ENCODE results near the gene IP6K2.

The IP6K2 gene

DNA sequence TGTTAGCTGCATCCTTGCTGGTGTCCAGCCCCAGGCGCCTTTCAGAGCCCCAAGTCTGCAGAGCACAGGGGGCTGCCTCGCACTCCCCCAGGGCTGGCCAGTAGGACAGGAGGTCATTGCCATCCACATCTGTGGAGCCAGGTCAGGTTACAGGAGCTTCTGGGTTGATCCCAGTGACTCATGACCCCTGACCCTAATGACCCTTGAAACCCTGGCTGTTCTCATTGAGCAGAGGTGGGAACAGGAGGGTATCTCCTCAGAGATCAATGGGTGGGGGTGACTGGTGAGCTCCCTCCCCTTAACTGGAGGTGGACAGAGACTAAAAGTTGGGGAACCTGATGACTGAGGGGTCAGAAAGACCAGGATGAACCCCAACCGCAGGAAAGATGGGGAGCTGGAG lies 75.6 kb downstream of the IP6K2 start:
- H3K27me3 ChIP-seq (ENCODE audit: control insufficient read depth, low read length) = no peaks in the 10 kb centered on the region
- no peak overlapping the region for H3K4me2 ChIP-seq (ENCODE audit: low read length)
- H3K27ac ChIP-seq (ENCODE audit: low read depth, low read length) = no peak overlapping the region
- no peaks in the 10 kb centered on the region for H3K9me2 ChIP-seq (replicated peaks; ENCODE audit: control insufficient read depth, low read length)
- no peaks in the 10 kb centered on the region for H3K79me2 ChIP-seq (ENCODE audit: control insufficient read depth, low read length)
- peaks cover 4% of the 10 kb centered on the region for H3K4me1 ChIP-seq (ENCODE audit: control insufficient read depth, low read length)
- H4K20me1 ChIP-seq (ENCODE audit: control insufficient read depth, insufficient read depth, low read depth, low read length) = no peaks in the 10 kb centered on the region
- H3K4me3 ChIP-seq (ENCODE audit: low read length) = no peak overlapping the region
- H3F3A ChIP-seq (ENCODE audit: control insufficient read depth, insufficient read depth) = no peaks in the 10 kb centered on the region
- H3K36me3 ChIP-seq (ENCODE audit: control insufficient read depth, low read length) = no peaks in the 10 kb centered on the region
- H3K9me3 ChIP-seq (ENCODE audit: control insufficient read depth, insufficient read depth, low read length) = no peaks in the 10 kb centered on the region
- TF ChIP-seq CTCF (IDR thresholded peaks at IDR 0.05; ENCODE audit: low read depth, low read length, poor library complexity, severe bottlenecking) (no peak), EZH2phosphoT487 (IDR thresholded peaks at IDR 0.05; ENCODE audit: borderline replicate concordance, low read length) (no peak)

GRCh38 chr3:48639944-48640606 lies 76.9 kb downstream of the IP6K2 start:
- no peak overlapping the region for H3K4me3 ChIP-seq (ENCODE audit: low read length)
- no peaks in the 10 kb centered on the region; the same call in 1 of the 2 replicates for H3K36me3 ChIP-seq (ENCODE audit: control insufficient read depth, low read length)
- no peaks in the 10 kb centered on the region for H3K27me3 ChIP-seq (ENCODE audit: control insufficient read depth, low read length)
- H3K27ac ChIP-seq (ENCODE audit: low read depth, low read length) = no peak overlapping the region
- H3K4me2 ChIP-seq (ENCODE audit: low read length) = no peak overlapping the region
- TF ChIP-seq EZH2phosphoT487 (IDR thresholded peaks at IDR 0.05; ENCODE audit: borderline replicate concordance, low read length) (no peak), CTCF (IDR thresholded peaks at IDR 0.05; ENCODE audit: low read depth, low read length, poor library complexity, severe bottlenecking) (no peak)
- peaks cover 11% of the 10 kb centered on the region for H3K4me1 ChIP-seq (ENCODE audit: control insufficient read depth, low read length)
- H3K9me2 ChIP-seq (replicated peaks; ENCODE audit: control insufficient read depth, low read length) = no peaks in the 10 kb centered on the region
- no peaks in the 10 kb centered on the region for H3F3A ChIP-seq (ENCODE audit: control insufficient read depth, insufficient read depth)
- H3K9me3 ChIP-seq (ENCODE audit: control insufficient read depth, insufficient read depth, low read length) = no peaks in the 10 kb centered on the region
- no peaks in the 10 kb centered on the region for H4K20me1 ChIP-seq (ENCODE audit: control insufficient read depth, insufficient read depth, low read depth, low read length)
- no peaks in the 10 kb centered on the region for H3K79me2 ChIP-seq (ENCODE audit: control insufficient read depth, low read length)
